Activated T-cell treated with anti-CD3 and anti-CD28 coated beads for 1 hour (primary cell): Measurements from ENCODE around the gene DIO3.

Experiments
- DNase-seq: peaks from one replicate; pipeline ENCODE4 v3.0.0-alpha.2; 2020; ENCODE audit warnings: low read depth

The DIO3 gene

DNA sequence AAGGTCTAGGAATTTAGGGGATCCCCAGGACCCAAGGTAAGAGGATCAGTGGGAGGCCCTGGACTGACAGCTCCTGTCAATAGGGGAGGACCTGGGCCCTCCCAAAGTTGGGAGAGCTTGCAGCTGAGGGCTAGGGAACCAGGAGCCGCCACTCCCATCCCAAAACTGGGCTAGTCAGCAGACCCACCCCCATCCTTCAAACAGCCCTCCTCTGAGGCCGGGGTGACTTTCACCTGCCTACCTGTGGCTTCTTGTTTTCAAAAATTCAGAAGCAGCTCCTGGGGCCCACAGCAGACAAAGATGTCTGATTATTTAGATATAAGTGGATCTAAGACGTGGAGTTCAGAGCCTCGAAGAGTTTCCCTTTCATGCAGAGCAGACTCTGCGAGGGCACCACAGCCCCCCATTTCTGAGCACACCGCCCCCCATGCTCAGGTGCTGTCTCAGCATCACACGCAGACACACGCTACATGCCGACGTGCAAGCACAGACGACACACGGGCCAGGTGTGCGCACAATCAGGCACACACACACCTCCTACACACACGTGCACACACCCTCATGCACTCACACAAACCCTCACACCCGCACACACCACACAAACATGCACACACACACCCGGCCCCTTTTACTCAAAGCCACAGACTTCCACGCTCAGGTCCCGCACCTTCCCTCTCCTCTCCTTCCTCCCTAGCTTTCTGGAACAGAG lies 21.9 kb downstream of the DIO3 start:
- DNase-seq, result no peak

DNA sequence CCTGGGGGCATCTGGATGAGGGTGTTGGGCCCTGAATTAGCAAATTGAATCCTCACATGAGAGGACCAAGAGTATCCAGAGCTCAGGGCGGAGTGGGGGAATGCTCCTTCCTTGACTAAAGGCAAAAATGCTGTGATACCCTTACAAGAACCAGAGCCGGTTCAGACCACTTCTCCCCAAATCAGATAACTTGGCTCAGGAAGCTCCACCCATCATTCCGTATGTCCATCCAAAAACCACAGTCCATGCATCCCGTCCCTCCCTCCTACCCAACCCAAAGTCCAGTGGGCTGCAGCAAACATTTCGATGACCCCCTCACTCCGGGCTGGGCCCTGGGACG lies 22.4 kb downstream of the DIO3 start:
- no peak for DNase-seq

DNA sequence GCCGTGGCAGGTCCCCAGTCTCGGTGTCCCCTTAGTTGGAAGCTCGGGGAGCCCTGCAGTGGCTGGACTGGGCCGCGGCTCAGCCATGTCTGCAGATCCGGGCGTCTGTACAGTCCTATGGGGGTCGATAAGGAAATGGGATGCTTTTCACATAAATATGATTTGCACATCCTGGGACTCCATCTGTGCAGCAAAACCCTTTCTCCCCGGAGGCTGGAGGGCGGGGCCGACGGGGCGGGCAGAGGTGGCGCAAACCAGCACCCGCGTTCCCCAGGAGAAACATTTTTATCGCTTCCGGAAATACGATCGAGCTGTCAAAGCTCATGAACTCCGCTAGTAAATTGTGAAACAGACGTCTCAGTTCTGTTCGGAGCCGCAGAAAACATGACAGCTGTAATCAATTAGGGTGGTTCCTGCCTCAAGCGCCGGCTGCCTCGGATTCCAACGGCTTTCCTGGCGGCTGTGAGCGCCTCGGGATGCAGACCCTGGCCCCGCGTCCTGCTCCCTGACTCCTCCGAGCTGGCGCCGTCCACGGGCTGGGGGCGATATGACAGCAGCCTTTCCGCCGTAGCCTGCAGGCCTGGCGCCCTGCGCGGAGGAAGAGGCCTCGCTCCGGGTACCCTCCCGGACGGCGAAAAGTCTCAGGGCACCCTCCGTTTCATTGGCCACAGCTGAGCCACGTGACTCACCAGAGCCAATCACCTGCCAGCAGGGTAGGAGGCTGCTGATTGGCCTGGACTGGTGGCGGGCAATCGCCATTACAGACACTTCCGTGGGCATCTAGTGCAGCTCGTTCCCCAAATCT lies 23.0 kb downstream of the DIO3 start:
- DNase-seq, result no peak

DNA sequence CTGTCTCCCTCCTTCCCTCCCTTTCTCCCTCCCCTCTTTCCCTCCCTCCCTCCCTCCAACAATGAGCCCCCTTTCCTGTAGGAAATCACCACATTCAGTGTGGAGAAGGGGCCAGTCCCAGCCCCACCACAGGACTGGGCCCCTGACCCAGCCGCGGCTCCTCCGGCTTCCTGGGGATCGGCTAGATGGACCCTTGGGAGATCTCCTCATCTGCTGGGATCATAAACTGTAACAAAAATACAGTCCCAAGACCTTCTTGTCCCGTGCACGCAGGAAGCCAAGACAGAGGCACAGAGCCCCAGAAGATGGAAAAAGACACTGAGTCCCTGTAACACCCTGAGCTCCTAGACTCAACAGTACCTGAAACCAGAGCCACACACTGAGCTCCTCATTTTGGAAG lies 23.9 kb downstream of the DIO3 start:
- no peak for DNase-seq

DNA sequence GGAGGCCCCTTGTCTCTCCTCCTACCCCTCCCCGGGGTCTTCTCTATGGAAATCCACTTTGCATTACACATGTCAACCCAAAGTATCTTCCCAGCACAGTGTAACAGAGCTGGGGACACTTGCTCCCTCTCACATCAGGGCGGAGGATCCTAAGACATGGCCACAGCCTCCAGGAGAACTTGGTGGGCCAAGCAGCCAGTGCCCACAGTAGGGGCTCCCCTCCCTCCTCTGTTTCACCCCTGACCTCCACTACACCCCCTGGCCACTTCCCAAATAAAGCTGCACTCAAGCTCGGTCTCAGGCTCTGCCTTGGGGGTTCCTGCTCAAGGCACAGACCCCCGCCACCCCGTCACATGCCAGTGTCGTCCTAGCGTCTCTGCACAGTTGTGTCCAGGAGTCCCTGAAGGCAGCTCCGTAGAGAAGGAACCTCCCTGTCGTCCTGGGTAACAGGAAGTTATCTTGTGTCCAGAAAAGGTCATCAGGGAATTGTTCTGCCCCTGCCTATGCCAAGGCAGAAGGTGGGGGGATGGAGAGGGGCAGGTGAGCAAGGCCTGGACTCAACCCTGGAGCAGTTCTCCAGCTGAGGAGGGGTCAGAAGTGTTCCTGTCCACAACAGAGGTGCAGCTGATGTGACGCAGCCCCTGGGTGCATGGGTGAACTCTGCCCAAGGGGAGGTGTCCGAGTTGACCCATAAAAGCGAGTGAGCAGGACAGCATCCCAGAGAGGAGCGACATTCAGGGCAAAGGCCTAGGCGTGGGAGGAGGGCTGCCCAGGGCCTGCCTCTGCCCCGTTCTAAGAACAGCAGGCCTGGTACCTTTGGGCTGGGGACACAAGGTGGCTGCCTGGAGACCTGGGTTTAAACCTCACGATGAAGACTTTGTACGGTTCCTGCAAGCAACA lies 25.5 kb downstream of the DIO3 start:
- no peak for DNase-seq

DNA sequence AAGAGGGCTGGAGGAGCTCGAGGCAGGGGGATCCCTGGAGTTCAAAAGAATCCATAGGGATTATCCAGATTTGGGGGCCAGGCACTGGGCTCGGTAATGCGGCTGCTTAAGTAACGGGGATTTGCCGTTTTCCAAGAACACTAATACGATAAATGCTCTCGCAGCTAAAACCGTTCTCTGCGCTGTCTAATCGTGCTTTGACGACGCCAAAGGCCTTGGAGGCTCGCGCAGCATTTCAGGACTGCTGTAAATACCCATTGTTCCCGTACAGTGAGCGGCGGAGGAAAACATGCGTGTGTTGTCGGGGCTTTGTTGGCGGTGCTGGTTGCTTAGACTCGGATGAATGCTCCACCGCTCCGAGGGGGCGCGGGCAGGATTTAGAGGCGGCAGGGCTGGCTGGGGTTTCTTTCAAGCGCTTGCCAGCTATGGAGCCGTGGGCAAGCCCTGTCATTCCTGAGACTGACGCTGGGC lies 26.2 kb downstream of the DIO3 start:
- DNase-seq, result no peak

DNA sequence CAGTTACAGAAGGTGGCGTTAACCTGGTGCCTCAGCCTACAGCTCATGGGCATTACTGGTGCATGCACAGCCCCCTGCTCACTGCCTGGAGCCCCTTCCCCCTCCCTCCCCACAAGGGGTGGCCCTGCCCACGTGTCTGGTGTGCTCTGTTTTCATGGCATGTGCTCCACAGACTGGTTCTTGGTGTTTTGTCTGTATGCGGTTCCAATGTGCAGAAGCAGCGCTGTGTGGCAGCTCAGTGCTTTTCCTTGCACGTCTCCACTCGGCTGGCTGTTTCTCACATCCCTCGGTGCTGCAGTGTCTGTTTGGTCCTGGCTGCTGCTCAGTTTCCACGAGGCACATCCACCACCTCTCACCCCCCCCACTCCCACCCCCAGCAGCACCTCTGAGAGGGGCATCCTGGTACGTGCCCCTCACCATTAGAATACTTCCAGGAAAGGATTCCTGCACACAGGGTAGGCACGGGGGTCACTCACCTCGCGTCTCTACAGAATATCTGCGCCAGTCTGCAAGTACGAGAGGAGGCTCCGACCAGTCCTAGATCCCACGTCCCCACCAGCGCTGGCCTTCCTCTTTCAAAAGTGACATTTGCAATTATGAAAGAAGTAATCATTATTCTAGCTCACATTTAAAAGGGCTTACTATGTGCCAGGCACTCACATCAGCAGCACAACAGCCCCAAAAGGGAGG lies 27.1 kb downstream of the DIO3 start:
- DNase-seq, result no peak

DNA sequence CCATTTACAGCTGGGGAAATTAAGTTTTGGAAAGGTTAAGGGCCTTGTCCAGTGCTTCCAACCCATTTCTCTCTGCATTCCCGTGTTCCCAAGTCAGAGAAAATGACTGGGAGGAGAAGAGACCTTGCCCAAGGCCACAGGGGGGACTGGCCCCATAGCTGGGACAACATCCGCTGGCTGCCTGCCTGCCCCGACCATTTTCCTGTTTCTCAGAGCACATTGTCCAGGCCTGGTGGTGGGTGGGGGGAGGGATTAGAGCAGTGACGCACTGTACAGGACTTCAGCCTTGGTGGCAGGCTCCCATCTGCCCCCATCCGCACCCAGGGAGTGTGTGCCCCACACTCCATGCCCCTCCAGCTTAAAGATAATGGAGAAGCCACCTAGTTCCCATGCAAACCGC lies 27.7 kb downstream of the DIO3 start:
- DNase-seq, result no peak

DNA sequence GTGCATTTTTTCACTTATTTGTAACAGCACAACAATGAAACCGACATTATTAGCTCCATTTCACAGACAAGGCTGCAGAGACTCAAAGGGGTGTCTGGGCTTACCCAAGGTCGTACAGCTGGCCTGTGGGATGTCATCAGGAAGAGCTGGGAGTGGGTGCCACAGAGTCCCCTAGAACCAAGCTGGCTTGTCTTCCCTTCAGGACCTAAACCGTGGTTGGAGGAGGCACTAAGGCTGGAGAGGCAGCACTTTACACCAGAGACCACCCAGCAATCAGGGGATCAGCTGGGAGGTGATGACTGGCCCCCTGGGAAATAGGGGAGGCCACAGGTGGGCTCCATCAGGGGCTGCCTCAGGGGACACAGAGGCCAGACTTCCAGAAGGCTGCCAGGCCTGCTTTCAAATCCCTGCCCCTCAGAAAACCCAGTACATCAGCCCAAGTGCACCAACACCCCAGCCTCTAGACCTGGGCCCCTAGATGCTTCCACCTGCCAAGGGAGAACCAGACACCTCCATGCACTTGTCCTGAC lies 28.3 kb downstream of the DIO3 start:
- DNase-seq, result no peak

DNA sequence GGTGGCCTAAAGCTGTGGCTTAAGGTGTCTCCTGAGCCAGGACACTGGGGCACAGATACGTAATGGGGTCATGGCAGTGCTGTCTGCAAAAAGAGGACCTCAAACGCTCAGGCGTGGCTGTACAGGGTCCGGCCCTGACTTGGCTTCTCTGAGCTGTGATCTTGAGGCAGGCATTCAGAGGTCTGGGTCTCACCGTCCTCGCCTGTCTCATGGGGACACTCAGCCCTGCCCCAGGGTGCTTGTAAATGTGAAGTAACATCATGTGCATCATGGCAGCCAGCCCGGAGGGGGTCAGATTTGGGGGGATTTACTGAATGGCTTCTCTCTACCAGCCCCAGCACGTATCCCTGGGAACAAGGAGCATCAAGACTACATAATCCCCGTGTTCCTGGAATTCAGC lies 28.8 kb downstream of the DIO3 start:
- no peak for DNase-seq

DNA sequence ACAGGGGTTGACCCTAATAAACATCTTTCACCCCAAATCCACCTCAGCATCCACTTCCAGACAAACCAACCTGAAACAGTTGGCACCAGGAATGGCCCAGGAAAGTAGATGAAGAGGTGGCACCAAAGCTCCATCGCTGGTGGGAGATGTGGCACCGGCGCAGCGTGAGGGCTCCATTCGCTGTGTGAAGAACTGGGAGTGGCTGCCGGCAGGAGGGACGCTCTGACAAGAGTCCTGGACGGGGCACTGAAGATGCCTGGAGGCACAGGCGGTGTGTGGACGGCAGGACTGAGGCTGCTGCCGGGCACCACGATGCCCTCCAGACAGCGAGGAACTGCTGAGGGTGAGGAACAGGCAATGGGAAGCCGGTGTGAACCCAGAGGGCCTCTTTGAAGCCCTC lies 29.3 kb downstream of the DIO3 start:
- no peak for DNase-seq

DNA sequence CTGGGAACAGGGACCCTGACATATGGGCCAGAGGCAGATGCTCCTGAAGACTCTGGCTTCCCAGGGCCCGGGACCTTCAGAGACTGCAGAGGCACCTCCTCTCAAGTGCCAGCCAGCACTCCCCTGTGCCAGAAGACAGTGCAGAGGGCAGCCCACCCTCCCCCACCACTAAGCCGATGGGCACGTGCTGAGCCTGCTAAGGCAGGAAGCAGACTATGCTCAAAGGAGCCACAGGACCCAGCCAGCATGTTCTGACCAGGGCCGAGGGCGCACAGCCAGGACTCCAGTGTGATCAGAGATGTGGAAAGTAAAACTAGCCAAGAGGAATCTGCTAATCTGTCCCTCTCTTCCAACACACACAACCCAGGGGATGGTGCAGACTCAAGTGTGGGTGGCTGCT lies 29.8 kb downstream of the DIO3 start:
- DNase-seq, result no peak

DNA sequence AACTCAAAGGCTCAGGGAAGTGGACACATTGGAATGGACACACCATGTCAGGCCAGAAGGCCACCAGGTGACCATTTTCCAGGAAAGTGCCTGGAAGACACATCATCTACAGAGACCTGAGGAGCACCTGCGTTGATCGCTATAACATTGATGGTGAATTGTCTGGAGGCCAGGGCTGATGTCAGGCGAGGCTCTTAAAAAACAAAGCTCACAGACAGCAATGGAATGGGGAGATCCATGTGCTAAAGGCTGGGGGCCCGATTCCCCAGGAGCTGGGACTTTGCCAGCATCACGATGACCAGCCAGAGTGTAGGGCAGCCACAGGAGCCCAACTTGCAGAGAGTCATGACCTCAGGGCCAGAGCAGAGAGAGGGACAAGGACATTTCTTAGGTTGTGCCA lies 30.3 kb downstream of the DIO3 start:
- no peak for DNase-seq

DNA sequence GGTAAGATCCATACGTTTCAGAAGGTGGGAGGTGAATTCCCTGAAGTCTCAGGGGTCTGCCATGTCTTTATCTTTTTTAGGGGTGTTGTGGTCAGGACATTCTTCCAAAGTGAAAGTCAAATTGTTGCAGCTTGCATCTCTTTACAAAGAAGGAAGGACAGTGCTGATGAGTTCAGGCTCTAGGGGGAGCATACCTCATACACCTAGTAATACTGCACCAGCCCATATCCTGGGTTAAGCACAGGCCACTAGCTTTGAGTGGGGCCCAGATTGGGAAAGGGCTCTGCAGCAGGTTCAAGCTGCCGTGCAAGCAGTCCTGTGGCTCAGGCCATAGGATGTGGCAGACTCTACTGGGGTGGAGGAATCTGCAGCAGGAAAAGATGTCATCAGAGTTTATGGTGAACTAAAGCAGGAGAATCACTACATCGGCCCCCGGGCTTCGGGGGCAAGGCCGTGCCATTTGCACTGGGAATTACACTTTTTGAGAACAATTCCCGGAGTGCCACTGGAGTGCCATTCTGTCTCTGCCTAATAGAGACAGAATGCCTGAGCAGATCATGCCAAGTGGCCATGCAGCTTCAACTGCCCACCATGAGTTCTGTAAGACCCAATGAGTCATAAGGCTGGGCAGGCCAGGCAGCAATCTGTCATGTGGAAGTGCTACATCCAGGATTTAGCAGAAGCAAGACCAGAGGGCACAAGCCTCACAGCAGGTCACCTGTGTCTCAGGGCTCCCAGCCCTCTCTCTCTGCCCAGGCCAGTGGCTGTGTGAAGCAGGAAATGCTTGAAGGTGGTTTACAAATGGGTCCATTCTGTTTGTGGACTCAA lies 32.3 kb downstream of the DIO3 start:
- no peak for DNase-seq

DNA sequence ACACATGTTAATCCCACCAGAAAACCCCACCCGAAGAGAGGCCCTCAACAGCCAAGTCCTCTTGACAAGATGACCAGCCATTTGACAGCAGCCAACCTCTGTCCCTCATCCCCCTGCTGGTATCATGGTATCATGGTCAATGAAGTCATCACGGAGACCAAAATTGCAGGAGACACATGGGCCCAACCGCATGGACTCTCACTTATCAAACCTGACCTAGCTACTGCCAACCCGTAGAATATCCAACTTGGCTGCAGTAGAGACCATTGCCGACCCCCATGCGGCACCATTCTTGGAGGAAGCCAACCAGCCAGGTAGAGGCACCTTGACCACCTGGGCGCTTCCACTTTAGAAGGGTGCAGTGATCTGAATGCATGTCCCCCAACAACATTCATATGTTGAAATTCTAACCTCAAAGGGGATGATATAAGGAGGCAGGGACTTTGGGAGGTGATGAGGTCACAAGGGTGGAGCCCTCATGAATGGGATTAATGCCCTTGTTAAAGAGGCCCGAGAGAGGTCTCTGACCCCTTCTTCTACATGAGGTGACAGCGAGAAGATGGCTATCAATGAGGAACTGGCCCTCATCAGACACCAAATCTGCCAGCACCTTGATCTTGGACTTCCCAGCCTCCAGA lies 33.3 kb downstream of the DIO3 start:
- DNase-seq, result no peak

DNA sequence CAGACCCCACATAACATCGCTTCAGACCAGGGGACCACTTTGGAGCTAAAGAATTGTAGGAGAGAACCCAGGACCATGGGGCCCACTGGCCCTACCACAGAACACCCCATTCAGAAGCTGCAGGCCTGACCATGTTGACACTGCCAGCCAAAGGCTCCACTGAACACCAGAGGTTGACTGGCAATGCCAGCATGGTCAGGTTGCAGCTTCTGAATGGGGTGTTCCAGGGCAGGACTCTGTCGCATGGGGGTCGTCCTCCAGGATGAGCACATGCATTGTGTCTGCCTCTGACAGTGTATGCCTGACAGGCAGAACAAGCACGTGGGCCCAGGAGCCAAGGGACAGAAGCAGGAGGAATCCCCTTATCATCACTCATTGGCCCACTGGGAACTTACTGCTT lies 34.1 kb downstream of the DIO3 start:
- no peak for DNase-seq

DNA sequence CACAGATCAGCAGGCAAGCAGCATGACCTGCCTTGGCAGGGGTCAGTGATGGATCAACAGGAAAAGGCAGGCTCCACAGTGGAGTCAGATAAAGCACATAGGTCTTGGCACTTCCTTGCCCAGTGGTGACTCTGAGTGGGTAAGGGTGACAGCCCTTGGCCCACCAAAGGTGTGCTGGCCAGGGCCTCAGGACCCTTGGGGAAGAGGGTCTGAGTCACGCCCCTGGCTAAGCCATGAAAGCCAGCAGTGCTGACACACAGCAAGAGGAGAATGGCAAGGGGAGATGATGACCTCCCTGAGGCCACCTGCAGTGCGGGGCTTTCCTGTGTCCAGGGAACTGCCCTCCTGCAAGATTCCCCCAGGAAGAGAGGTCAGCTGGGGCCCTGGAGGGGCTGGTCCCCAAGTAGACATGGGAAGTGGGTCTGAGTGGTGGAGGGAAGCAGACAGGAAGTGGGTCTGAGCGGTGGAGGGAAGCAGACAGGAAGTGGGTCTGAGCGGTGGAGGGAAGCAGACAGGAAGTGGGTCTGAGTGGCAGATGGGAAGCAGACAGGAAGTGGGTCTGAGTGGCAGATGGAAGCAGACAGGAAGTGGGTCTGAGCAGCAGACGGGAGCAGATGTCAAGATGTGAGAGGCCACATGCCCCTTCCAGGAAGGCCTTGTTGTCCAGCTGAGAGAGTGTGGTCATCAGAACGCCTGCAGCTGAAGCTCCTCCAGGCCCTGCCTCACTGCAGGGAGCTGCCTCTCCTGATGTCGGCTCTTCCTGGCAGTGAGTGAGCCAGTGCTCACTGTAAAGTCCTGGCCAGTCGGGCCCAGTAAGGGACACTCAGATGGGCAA lies 34.8 kb downstream of the DIO3 start:
- no peak for DNase-seq

DNA sequence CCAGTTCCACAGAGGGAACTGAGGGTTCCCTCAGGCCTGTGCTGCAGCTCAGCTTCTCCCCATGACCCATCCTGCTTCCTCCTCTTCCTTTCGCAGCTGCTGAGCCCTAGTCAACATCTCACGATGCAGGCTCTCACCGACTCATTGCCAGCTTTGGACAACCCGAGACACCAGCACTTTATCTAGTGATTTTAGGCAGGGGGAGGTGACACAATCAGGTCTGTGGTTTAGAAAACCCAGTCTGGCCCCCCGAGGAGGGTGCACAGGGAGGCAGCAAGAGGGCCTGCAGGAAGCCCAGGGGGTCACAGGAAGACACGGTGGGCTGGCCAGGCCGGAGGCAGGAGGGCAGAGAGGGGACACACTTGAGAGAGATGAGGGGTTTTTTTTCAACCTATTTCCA lies 35.4 kb downstream of the DIO3 start:
- DNase-seq, result no peak

DNA sequence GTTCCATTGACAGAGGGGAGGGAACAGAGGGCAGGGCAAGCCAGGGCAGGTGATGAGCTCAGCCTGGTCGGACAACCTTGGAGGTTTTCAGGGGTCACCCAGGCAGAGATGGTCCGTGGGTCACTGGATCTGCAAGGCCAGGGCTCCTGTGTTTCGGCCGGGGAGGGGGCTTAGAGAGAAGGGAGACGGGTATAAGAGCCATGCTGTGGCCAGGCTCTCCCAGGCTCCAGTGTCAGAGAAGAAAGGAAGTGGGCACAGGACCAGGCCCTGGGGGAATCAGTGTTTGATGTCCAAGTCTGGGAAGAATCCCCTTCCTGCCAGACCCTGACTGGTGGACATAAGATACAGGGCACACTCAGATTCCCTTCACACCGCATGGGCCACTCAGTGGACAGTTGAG lies 36.9 kb downstream of the DIO3 start:
- DNase-seq, result no peak
